Motor neuron (in vitro differentiated cells): ENCODE results near the gene BCLAF1. TPM values are rescaled to one million over a fixed set of nuclear protein-coding genes. Genes with fewer than 3 reads are reported as not detected.

ENCODE experiments used
- ATAC-seq, 8 experiments: fragments of 200-7000 bp; cut with Tn5 transposase; replicated peaks in 6 of 8; 2 replicates each; pipeline ENCODE4 v1.8.0; 2021; ENCODE audit warnings: mild to moderate bottlenecking in 8 of 8, moderate library complexity in 8 of 8
- H3K27ac ChIP-seq, 2 donors: fragments of 250-450 bp; sonication (Bioruptor Pico); 2 replicates each; pipeline ENCODE4 v1.9.0; 2021; ENCODE audit warnings: antibody characterized with exemption in 2 of 2, mild to moderate bottlenecking in 2 of 2, moderate library complexity in 1 of 2
- H3K4me1 ChIP-seq, 2 donors: fragments of 250-450 bp; sonication (Bioruptor Pico); replicated peaks in 1 of 2; 2 replicates each; pipeline ENCODE4 v1.6.1; 2021; ENCODE audit warnings: antibody characterized with exemption in 2 of 2, mild to moderate bottlenecking in 2 of 2, moderate library complexity in 1 of 2
- H3K4me3 ChIP-seq, 5 donors: fragments of 250-450 bp; sonication (Bioruptor Pico); 2 replicates each; pipeline ENCODE4 v1.9.0; 2021; ENCODE audit warnings: antibody characterized with exemption in 5 of 5, mild to moderate bottlenecking in 5 of 5, moderate library complexity in 4 of 5
- WGBS, 10 experiments: fragments of 450-650 bp; shearing (Covaris generic); methylation state at CpG; one replicate each; pipeline ENCODE4 v1.0.0; 2022; 5-methylcytosine and 5-hydroxymethylcytosine counted together
- in situ Hi-C, 9 experiments: fragments of 400-800 bp; cut with MboI; loops; one replicate each; pipeline ENCODE4 v1.15.0; 2021; ENCODE audit warnings: low sequenced_read_pairs in 9 of 9, low pct_unique_long_range_greater_than_20kb in 2 of 9; ENCODE audit not compliant: unreplicated experiment in 9 of 9
- total RNA-seq, 8 experiments: library from RNA; unstranded; fragments of 300-600 nt; gene quantifications; 2 replicates each; pipeline versions ENCODE4 v1.2.3 to v1.2.4, GENCODE V29; 2022

BCLAF1 gene
- total RNA-seq, 8 experiments from 2014 or later, result 76.7 to 275 (median 138) TPM

DNA sequence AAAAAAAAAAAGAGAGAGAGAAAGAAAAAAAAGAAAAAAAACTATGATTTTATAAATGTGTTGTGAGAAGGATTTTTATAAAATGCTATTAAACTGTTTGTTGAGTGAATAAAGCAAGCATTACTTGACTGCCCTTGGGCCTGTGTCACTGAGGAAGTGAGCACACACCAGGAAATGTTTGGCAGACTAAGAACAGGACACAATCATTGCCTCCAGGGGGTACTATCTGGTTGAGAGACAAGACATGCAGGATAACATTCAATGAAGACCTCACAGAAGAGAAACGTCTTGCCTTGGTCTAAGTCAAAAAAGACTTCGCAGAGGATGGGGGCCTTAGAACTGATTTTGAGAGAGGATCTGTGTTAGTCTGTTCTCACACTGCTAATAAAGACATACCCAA, 80.2 kb downstream of the BCLAF1 start:
- no peak for ATAC-seq
- in situ Hi-C loops, result loop anchor here in 1 of 9 experiments (25.0 kb wide), 1 partner anchor 672 kb away; no protein-coding TSS in a partner anchor
- Histone ChIP-seq H3K4me3 (no peak overlapping the region), H3K4me1 (no peaks in the 10 kb centered on the region), H3K27ac (no peak overlapping the region)
- 71 to 100% (median 94%) methylated on average over 1 to 2 of the region's 2 CpGs; no CpG with 5 or more reads in 2 of the 10 experiments for WGBS, 10 experiments

DNA sequence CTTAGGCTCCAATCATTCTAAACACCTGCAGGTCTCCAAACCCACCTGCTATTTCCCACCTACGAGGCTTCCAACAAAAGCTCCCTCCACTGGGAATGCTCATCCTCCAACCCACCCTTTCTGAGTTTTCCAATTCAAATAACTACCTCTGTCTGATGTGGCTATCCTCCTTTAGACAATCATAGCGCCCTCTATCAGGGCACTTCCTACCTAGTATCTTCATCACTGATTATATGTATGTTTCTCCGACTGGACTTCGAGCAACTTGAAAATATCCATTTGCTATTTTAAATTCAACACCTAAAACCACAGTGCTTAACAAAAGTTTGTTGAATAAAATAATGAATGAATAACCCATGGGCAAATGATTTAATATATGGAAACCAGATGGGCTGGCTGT, 80.9 kb downstream of the BCLAF1 start:
- no peaks in the 10 kb centered on the region for H3K4me1 ChIP-seq
- H3K27ac ChIP-seq, result no peak overlapping the region
- no peak for ATAC-seq
- no peak overlapping the region for H3K4me3 ChIP-seq
- 47 to 95% (median 79%) methylated on average over 1 to 4 of the region's 4 CpGs; no CpG with 5 or more reads in 1 of the 10 experiments for WGBS, 10 experiments
- in situ Hi-C loops, result loop anchor here in 1 of 9 experiments (25.0 kb wide), 1 partner anchor 671 kb away; no protein-coding TSS in a partner anchor

Other genes starting within 250 kb of the BCLAF1 start
- 1 to 10 TPM in 5 of 8 experiments, under 1 TPM in 3; 0.54 to 9.3 (median 2.3) TPM for gene MTFR2, start 39.5 kb downstream of the BCLAF1 start, total RNA-seq